ENCODE measurements around the gene CNTRL.

Gene CNTRL

DNA sequence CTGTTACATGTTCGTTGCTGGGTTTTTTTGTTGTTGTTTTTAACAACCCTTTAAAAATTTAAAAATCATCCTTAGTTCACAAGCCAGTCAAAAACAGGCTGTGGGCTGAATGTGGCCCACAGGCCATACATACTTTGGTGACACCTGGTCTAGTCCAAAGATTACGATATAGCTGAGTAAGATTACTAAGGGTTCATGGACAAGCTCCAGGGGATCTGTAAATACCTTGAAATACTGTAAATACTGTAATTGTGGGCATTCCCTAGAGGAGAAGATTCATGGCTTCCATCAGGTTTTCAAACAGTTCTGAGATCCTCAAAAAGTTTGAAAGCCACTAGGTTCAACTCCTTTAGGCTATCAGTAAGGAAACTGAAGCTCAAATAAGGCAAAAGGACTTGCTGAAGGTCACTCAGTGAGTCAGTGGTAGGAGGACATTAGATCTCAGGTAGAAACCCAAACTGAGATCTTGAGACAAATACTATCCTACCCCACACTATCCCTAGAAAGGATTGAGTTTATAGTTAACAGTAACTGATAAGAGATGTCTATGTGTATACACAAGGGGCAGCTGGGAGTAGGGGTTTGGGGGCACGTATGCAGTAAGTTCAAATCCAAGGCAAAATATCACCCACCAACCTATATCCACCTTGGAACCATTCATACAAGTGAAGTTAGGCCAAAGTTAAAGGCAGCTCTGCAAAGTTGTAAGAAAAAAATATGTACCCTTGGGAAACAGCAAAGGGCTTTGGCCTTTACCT is 109.1 kb downstream of the CNTRL start:
- no peak for DNase-seq

DNA sequence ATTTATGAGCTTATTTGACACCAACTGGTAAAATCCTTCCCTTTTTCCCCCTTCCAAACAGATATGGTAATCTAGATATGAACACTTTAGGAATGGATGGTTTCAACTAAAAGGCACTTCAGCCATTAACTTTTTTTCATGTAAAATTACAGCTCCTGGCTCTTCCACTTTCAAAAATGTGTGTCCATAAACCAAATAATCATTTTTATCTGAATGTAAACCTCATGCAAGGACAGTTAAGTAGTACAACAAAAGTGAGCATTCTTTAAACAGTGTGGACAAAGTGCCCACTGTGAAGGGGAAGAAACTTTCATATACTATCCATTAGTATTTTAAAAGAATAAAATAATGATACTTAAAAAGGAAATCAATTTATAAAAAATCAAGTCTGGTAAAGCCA is 109.7 kb downstream of the CNTRL start:
- DNase-seq = no peak

DNA sequence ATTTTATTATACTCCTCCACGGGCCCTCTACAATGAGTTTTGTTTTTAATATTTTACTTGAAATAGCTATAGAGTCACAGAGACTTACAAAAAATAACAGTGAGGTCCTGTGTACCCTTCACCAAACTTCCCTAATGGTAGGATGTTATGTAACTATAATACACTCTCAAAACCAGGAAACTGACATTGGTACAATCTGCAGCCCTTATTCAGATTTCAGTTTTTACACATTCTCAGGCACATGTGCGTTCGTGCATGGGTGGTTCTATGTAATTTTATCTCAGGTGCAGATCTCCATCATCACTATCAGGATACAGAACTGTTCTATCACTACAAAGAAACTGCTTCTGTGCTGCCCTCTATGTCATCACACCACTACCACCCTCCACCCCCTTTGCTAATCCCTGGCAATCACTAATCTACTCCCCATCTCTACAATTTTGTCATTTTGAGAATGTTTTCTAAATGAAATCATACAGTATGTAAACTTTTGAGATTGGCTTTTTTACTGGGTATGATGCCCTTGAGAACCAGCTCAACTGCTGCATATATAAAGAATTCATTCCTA is 110.5 kb downstream of the CNTRL start:
- DNase-seq = no peak

DNA sequence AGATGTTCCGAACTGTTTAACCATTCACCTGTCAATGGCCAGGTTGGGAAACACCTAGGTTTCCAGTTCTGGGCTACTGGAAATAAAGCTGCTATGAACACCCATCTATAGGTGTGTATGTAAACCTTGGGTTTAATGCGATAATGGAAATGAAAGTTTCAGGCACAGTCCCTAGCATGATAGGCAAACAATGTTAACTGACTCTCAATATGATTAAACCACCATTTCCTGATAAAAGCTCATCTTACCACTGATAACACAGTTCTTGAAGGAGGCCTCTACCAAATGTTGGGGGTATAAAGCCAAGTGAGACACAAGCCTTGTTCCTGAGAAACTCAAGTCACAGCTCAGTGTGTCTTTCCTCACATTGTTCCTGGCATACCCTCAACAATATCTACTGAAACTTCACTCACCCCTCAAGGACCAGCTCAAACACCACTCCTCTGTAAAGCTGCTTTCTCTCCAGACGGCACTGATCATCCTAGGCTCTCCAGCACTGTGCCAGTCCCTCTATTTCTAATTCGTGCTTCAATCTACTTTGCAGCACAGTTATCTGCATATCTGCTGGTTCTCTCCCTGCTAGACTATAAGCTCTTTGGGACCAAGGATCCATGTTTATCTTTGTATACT is 111.1 kb downstream of the CNTRL start:
- DNase-seq = no peak

DNA sequence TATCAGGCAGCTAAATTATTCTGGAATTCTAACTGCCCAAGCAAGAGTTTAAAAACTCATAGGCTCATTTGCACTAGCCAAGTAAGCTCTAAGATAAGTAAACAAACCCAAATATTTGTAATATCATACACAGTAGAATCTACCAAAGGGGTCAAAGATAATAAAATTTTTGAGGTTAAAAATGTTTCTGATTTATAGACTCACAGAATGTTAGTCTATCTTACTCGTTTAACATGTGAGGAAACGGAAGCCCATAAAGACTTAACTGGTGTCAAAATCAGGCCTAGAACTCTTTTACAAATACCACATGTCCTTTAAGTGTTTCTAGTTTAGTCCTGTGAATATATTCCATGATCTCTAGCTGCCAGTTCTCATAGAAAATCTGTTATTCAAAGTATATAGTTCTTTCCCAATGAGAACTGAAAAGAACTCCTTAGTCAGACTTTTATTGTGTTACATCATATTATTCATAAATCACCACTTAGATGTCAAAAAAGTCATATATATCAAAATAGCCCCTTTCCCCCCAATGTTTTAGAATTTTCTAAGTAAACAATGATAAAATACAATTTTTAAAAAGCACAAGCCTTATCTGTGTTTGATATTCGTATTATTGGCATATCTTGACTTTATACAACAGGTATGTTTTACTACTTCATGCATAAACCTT is 113.0 kb downstream of the CNTRL start:
- DNase-seq = no peak

DNA sequence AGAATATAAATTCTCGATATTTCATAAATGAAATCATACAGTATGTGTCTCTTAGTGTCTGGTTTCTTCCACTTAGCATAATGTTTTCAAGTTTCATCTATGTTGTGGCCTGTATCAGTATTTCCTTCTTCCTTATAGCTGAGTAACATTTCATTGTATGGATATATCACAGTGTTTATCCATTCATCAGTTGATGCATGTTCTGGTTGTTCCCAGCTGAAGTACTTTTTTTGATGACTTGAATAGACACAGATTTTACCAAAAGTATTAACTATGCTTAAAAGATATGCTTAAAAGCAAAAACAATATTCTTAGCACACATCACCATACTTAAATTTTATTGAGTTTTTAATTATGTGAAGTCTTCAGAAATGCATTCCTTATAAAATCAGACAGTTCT is 114.3 kb downstream of the CNTRL start:
- no peak for DNase-seq

DNA sequence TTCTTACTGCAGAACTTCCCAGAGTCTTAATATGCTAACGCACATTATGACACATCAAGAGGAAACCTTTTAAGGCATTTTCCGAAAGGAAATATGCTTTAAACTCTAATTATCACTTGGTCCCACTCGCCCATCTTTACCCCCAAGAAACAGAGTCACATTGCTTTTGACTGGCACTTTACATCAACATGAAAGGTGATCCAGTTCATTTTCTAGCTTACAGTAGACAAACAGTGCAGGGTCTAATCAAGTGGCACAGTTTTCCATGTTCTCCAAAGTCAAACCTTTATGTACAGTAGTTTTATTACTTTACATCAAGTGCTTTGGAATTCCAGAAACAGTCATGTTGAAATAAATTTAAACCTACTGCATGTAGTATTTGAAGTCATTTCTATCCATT is 114.9 kb downstream of the CNTRL start:
- no peak for DNase-seq

DNA sequence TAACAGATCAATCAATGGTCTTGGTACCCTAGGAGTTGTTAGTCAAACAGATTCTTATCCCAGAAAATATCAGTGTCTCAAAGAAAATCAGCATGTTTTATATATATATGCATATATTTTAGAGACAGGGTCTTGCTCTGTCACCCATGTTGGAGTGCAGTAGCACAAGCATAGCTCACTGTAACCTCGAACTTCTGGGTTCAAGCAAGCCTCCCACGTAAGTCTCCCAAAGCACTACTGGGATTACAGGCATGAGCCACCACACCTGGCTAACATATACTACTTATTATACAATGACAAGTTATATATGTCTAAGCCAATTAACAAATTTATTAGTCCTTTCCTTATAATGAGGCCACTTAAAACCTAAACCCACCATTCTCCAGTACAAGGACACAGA is 116.5 kb downstream of the CNTRL start:
- no peak for DNase-seq

DNA sequence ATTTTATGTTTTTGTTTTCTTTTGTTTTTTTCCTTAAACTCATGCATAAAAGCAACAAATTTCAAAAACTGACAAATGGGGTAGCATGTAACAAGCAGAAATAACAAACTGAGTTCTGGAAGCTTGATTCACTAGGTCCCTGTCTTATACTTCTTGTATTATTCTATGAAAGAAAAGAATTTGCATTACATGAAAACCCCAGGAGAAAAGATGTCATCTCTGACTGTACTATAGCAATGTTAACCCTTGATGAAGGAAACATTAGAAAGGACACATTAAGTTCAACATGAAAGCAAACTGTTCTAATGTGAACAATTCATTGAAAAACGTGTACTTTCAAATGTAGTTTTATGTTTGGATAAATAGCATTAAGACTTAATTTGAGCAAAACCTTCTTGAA is 117.8 kb downstream of the CNTRL start:
- no peak for DNase-seq

DNA sequence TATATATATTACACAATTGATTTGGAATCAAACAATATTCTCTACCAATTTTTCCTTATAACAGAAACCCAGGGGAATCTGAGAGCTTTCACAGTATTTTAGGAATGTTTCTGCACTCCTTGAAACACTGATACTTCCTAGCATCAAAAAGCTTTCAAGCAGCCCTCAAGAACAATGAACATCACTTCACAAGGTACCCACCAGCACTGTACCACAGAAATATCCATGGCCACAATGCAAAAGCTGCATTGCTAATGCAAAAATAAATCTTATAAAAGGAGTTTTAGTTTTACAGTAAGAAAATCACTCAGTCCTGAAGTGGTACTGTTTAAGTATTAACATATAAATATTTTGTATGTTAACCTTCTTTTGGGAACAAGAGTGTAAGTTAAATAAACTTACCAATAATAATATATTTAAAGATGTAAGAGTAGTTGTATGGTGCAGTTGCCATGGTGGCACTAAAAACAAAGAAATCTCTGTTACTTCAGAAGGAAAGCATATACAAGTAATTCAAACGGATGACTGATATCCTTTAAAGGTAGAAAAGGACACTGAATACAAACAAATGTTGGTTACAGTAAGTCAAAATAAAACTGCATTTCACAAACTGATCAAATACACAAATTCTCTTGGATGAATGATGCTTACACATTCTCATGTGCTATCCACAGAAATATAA is 118.3 kb downstream of the CNTRL start:
- DNase-seq = no peak

DNA sequence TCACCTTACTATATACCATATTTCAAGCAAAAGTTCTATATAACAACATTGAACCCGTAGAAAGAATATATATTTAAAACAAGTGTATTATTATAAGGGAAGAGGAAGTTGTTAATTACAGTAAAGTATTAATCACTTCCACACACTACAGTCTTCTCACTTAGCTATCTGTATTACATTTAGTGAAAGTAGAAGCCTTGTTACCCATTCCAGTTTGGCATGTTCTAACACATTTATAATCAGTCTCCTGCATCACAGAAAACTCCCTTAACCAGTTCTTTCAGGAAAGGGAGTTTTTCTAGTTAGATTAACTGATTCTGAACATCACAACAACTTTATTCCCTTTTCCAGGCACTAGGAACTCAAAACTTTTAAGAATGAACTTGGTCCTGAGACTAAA is 120.0 kb downstream of the CNTRL start:
- no peak for DNase-seq

DNA sequence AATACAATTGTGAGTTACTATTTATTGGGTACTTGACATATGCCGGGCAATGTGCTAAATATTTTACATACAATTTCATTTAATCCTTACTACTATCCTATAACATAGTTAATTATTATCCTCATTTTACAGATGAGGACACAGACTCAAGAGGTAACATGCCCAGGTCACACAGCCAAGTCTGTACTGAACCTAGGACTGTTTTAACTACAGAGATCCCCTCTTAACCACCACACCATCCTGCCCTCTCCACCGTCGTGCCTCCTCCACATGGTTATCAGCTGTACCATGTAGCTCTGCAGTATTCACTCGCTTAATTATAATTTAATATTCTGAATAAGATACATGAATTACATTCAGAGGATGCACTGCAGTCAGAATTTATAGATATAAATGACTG is 121.6 kb downstream of the CNTRL start:
- no peak for DNase-seq

DNA sequence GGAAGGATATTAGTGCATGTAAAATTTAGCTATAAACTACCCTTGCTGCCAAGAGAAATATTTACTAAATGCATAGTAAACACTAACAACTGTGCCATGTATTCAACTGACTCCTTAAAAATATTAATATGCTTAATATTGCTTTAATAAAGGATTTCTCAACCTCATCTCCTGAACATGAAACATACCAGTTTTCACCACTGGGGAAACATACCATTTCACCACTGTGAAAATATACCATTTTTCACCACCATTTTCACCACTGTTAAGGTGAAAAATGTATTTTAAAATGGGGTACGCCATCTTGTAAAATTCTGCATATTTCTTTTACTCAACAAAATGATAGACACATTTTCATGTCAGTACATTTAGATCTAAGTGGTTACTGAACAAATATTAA is 122.4 kb downstream of the CNTRL start:
- DNase-seq = no peak

DNA sequence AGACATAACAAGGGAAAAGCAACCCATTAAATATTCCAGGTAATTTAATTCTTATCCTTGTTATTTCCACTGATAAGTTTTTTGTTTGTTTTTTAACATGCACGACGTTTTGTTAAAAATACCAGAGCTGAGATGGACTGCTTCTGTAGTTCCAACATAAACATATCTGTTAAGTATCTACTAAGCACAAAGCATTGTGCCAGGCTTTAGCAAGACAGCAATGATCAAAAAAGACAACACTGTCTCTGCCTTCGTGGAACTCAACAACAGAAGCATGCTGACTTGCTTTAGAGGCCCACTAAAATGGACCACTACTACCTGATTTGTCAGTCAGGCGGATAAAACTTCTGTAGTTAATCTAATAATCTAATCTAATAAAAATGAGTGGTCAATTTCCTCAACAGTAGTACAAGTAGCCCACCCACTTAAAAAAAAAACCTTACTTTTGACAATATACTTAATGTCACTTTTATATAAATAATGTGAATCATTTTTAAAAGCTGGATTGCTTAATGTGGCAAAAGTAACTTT is 123.8 kb downstream of the CNTRL start:
- no peak for DNase-seq

DNA sequence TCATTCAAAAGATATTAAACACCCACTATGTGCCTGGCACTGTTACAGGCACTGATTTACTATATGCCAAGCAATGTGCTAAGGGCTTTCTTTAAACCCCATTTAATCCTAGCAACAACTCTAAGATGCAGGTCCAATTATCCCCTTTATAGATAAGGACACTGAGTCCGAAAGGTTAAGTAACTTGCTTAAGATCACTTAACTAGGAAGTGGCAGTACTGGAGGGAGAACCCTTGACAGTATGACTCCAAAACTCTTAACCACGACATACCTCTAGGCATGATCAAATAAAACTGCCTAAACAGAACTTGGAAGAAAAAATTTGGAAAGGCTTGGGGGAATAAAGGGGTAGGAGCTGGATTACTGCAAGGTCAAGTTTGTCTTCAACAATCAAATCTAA is 125.2 kb downstream of the CNTRL start:
- DNase-seq = no peak

DNA sequence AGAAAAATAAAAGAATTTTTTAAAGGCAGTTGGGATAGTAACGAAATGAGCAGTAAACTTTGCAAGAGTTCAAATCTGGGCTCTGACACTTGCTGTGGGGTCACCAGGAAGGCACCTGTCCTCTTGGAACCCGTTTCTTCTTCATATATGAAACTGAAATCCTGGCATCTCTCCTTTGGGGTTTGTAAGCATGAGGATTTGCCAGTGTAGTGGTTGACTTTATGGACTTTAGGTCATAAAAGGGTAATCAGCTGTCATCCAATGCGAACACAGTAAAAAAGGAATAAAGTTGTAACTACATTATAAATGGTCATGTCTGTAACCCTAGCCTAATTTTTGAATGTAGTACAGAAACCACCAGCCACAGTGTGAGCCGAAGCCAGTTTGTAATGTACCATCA is 125.6 kb downstream of the CNTRL start:
- no peak for DNase-seq

DNA sequence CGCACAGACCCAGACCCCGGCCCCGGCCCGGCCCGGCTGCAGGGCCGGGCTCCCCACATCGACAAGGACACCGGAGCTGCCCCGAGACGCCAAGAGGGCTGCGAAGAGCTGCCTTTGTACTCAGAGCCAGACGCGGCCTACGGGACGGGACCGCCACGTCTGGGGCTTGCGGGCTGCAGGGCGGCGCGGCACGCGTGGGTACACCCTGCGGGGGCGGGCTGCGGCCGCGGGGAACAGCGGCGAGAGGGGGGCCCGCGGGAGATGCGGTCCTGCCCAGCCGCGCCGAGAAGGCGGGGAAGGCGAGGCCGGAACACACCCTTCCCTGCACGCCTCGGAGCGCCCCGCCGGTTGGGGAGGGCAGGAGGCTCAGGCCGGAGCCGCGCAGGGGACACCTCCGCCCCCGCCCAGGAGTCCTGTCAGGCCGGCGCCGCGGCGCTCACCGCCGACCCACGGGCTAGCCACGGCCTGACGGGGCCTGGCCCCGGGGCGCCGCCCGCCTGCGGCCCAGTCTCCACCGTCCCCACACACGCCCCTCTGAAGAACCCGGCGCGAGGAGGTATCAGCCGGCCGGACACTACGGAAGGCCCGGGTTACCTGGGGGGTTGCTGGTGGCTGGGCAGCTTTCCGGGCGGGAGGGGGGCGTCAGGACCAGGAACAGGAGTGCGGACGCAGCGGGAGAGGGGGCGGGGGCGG is 126.4 kb downstream of the CNTRL start:
- DNase-seq = peak; percentile 50

DNA sequence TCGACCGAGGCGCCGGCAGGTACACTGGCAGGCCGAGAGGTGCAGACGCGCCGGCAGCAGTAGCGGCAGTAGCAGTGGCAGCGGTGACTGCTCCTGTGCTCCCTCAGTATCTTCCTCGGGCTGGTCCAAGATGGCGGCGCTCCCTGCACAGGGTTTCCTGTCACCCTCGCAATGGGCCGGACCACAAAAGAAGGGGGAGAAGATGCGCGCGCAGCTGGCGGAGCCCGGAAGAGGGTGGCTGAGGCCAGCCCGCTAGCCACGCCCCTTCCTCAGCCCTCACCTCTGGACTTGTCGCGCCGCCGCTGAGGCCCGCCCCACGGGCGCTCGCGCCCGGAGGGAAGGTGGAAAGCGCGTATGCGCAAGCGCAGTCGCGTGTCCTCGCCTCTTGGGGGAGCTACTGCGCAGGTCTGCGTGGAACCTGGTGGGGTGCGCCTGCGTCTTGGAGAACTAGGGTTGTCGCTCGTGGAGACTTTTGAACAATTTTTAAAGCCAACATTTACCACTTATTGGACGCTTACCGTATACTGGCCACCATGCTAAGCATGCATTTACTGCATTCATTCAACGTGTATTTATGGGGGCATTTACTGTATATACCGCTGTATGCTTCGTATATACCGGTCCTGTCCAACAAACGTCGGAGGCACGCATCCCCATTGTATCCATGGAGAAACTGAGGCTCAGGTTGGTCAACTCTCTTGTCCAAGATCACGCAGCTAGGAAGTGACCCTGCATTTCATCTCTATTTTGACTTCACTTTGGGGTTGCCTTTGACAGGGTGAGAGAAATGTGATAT is 127.2 kb downstream of the CNTRL start, which contains the start of gene RAB14:
Gene RAB14 (minus strand): TSS at position 132 of the 796 bp plus-strand sequence. CDS start 8,457 bp downstream, outside the sequence.
- DNase-seq = peak; percentile 100

DNA sequence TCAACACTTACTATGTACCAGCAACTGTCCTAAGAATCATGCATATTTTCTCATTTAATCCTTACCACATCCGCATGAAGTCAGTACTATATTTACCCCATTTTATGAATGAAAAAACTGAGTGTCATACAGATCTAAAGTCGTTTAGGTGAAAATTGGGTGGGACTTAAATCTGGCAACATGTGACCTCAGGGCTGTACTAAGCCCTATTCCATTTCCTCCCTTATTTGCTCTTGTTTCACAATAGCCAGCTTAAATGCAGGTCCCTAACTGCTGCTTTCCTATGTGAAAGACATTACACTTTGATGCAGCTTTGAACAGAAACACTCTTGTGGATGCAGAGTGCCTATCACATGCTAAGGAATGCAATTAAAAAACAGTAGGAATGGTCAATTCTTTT is 129.4 kb downstream of the CNTRL start:
- no peak for DNase-seq

DNA sequence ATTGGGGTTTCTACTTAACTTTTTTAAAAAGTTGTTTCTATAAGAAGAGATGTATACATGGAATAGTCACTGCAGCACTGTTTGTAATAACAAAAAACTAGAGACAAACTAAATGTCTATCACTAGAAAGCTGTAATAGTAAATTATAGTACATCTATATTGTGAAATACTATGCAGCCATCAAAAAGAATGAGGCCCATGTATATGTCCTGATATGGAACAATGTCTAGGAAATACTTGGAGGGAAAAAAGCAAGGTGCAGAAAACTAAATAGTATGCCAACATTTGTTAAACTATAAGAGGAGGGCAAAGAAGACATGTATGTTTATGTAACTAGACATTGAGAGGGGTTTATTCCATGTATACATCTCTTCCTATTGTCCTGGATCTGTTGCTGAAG is 129.9 kb downstream of the CNTRL start:
- DNase-seq = no peak

Measured in activated naive CD4-positive, alpha-beta T cell treated with anti-CD3 and anti-CD28 coated beads, Interleukin-2, amount 50 U/mL, for 16 hours (primary cell).